K562 (cell line): ENCODE results near the gene PEX5. TPM values are rescaled to one million over a fixed set of nuclear protein-coding genes. Genes with fewer than 3 reads are reported as not detected.

ENCODE experiments used
- ARID3A ChIP-seq: IDR thresholded peaks from 2 replicates; pipeline ENCODE4 v1.6.1; 2012; ENCODE audit warnings: low read depth, low read length, improper control_type of control experiment, borderline replicate concordance
- ATF3 ChIP-seq, 2 experiments: fragments of 450-650 bp in 1 of 2; sonication (generic) in 1 of 2; formaldehyde crosslinking in 1 of 2; IDR thresholded peaks in 1 of 2; conservative IDR thresholded peaks in 1 of 2; 2 replicates each; pipeline versions ENCODE4 v1.6.1 to v1.8.1; 2016 to 2023; ENCODE audit warnings: mild to moderate bottlenecking in 2 of 2, moderate library complexity in 2 of 2, inconsistent platforms in 1 of 2, missing genetic modification reagents in 1 of 2
- CEBPZ ChIP-seq: fragments of 150-350 bp; IDR thresholded peaks from 2 replicates; pipeline ENCODE4 v1.6.1; 2014; ENCODE audit warnings: low read depth, mild to moderate bottlenecking, low read length, borderline replicate concordance
- DPF2 ChIP-seq: fragments of 450-650 bp; IDR thresholded peaks from 2 replicates; pipeline ENCODE4 v1.6.1; 2016
- ILF3 ChIP-seq: fragments of 450-650 bp; IDR thresholded peaks from 2 replicates; pipeline ENCODE4 v1.6.1; 2018; ENCODE audit warnings: antibody characterized with exemption, mild to moderate bottlenecking, moderate library complexity, borderline replicate concordance
- KAT8 ChIP-seq: fragments of 450-650 bp; IDR thresholded peaks from 2 replicates; pipeline ENCODE4 v1.6.1; 2016; ENCODE audit warnings: low read depth, mild to moderate bottlenecking
- NBN ChIP-seq: fragments of 450-650 bp; IDR thresholded peaks from 2 replicates; pipeline ENCODE4 v1.6.1; 2016; ENCODE audit warnings: low read depth, mild to moderate bottlenecking
- NR2F6 ChIP-seq: fragments of 450-650 bp; formaldehyde crosslinking; IDR thresholded peaks from 2 replicates; pipeline ENCODE4 v1.4.0; 2020; ENCODE audit warnings: mild to moderate bottlenecking
- PRMT5 ChIP-seq: sonication (generic); formaldehyde crosslinking; IDR thresholded peaks from 2 replicates; pipeline ENCODE4 v1.5.0; 2020; ENCODE audit warnings: missing genetic modification reagents
- SRSF9 ChIP-seq: fragments of 200-400 bp; formaldehyde crosslinking; IDR thresholded peaks from 2 replicates; pipeline ENCODE4 v1.6.1; 2017; ENCODE audit warnings: low read depth, low read length, borderline replicate concordance
- ZFP91 ChIP-seq: sonication (generic); formaldehyde crosslinking; IDR thresholded peaks from 2 replicates; pipeline ENCODE4 v1.8.0; 2022; ENCODE audit warnings: mild to moderate bottlenecking, missing genetic modification reagents
- polyA plus RNA-seq, 8 experiments: library from polyadenylated mRNA; depleted of rRNA in 4 of 8; stranded (reverse) in 5 of 8; unstranded in 3 of 8; fragments of >200 nt; fragmentation: Nextera tagmentation in 2 of 8; fragmentation: Illumina TruSeq in 1 of 8; extraction: Ambion mirVana in 2 of 8; extraction: Trizol in 1 of 8; gene quantifications; 2 replicates each; pipeline versions ENCODE4 v1.2.1 to v1.2.3, GENCODE V29; 2011 to 2014; ENCODE audit warnings: inconsistent platforms in 1 of 8, missing spikeins in 1 of 8
- total RNA-seq, 7 experiments: library from RNA; depleted of rRNA in 6 of 7; stranded (reverse); fragments of >200 nt in 6 of 7; fragmentation: Illumina TruSeq in 2 of 7; extraction: Trizol in 2 of 7; gene quantifications; 2 replicates each; pipeline versions ENCODE4 v1.2.1 to v1.2.3, GENCODE V29; 2011 to 2021; ENCODE audit warnings: low replicate concordance in 1 of 7
- TF ChIP-seq, protein P1 (sequence below): sonication (generic); formaldehyde crosslinking; IDR thresholded peaks from 2 replicates; pipeline ENCODE4 v1.4.0; 2020; ENCODE audit warnings: mild to moderate bottlenecking, missing genetic modification reagents
- TF ChIP-seq, protein P2 (sequence below), 2 experiments: fragments of 450-650 bp; IDR thresholded peaks; 2 replicates each; pipeline ENCODE4 v1.6.1; 2018; ENCODE audit warnings: mild to moderate bottlenecking in 2 of 2, low read depth in 1 of 2; ENCODE audit not compliant: partially characterized antibody in 2 of 2

The PEX5 gene
- total and polyA plus RNA-seq, 9 of the 15 experiments (the other 6 are each of a cell fraction or from before 2014, with no cell fraction given), result 1.4 to 26.1 (median 14.0) TPM

- TF ChIP-seq ZFP91 (no peak), ILF3 (no peak), CEBPZ (no peak), KAT8 (no peak), DPF2 (no peak), NR2F6 (CRISPR knock-in tag) (no peak), SRSF9 (no peak), ATF3 (IDR thresholded peaks at IDR 0.05) (no peak), ATF3 (CRISPR knock-in tag; conservative IDR thresholded peaks at IDR 0.05) (no peak), NBN (no peak), ARID3A (no peak), PRMT5 (CRISPR knock-in tag) (no peak)
- TF ChIP-seq, protein P1, sequence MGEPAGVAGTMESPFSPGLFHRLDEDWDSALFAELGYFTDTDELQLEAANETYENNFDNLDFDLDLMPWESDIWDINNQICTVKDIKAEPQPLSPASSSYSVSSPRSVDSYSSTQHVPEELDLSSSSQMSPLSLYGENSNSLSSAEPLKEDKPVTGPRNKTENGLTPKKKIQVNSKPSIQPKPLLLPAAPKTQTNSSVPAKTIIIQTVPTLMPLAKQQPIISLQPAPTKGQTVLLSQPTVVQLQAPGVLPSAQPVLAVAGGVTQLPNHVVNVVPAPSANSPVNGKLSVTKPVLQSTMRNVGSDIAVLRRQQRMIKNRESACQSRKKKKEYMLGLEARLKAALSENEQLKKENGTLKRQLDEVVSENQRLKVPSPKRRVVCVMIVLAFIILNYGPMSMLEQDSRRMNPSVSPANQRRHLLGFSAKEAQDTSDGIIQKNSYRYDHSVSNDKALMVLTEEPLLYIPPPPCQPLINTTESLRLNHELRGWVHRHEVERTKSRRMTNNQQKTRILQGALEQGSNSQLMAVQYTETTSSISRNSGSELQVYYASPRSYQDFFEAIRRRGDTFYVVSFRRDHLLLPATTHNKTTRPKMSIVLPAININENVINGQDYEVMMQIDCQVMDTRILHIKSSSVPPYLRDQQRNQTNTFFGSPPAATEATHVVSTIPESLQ (CRISPR knock-in tag), result no peak
- TF ChIP-seq, protein P2, sequence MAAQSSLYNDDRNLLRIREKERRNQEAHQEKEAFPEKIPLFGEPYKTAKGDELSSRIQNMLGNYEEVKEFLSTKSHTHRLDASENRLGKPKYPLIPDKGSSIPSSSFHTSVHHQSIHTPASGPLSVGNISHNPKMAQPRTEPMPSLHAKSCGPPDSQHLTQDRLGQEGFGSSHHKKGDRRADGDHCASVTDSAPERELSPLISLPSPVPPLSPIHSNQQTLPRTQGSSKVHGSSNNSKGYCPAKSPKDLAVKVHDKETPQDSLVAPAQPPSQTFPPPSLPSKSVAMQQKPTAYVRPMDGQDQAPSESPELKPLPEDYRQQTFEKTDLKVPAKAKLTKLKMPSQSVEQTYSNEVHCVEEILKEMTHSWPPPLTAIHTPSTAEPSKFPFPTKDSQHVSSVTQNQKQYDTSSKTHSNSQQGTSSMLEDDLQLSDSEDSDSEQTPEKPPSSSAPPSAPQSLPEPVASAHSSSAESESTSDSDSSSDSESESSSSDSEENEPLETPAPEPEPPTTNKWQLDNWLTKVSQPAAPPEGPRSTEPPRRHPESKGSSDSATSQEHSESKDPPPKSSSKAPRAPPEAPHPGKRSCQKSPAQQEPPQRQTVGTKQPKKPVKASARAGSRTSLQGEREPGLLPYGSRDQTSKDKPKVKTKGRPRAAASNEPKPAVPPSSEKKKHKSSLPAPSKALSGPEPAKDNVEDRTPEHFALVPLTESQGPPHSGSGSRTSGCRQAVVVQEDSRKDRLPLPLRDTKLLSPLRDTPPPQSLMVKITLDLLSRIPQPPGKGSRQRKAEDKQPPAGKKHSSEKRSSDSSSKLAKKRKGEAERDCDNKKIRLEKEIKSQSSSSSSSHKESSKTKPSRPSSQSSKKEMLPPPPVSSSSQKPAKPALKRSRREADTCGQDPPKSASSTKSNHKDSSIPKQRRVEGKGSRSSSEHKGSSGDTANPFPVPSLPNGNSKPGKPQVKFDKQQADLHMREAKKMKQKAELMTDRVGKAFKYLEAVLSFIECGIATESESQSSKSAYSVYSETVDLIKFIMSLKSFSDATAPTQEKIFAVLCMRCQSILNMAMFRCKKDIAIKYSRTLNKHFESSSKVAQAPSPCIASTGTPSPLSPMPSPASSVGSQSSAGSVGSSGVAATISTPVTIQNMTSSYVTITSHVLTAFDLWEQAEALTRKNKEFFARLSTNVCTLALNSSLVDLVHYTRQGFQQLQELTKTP (IDR thresholded peaks at IDR 0.05; ENCODE audit: low read depth in 1 of 2, partially characterized antibody in 2 of 2), result no peak
Observed at GRCh38 chr12:7169951-7170350, 19.5 kb upstream of the PEX5 start (continued).
